CD4-positive, alpha-beta T cell treated with Interleukin-6 at 100 ng/mL for 8 hours (primary cell): ENCODE data around the gene BAG3.
"Not testable (repeated sequence)": the region's sequence is repeated elsewhere in the genome, so short reads cannot be mapped to it uniquely, and the experiment has no call there.

ENCODE experiments used
- DNase-seq: peaks from one replicate; pipeline ENCODE4 v3.0.0-alpha.2; 2020; ENCODE audit warnings: mixed read lengths, low spot score

BAG3 gene

GRCh38 chr10:119650692-119651513 is at the start of gene BAG3:
Gene BAG3, plus strand, starts transcription at chr10:119651380. Its CDS starts 296 bp downstream, at chr10:119651676.
- DNase-seq: peak; percentile 74

GRCh38 chr10:119602241-119603095 is 48.7 kb upstream of the BAG3 start:
- DNase-seq: peak; percentile 46

GRCh38 chr10:119604468-119604867 is 46.7 kb upstream of the BAG3 start:
- DNase-seq: no peak

- DNase-seq: peak; percentile 36
These were observed 42.6 kb upstream of the BAG3 start for GRCh38 chr10:119608316-119609155.

- no peak for DNase-seq
These were observed 41.7 kb upstream of the BAG3 start for GRCh38 chr10:119609516-119609915.

- DNase-seq: no peak
These were observed 39.7 kb upstream of the BAG3 start for GRCh38 chr10:119611433-119611832.

- DNase-seq: no peak
These were observed 37.4 kb upstream of the BAG3 start for GRCh38 chr10:119613741-119614140.

GRCh38 chr10:119614686-119615085 is 36.5 kb upstream of the BAG3 start:
- DNase-seq: no peak

GRCh38 chr10:119616882-119617570 is 34.2 kb upstream of the BAG3 start:
- DNase-seq: no peak

- DNase-seq: no peak
These were observed 32.0 kb upstream of the BAG3 start for GRCh38 chr10:119619215-119619614.

- not testable (repeated sequence) for DNase-seq
These were observed 31.4 kb upstream of the BAG3 start for GRCh38 chr10:119619811-119620210.

- no peak for DNase-seq
These were observed 30.7 kb upstream of the BAG3 start for GRCh38 chr10:119620241-119621077.

- no peak for DNase-seq
These were observed 30.1 kb upstream of the BAG3 start for GRCh38 chr10:119621078-119621384.

GRCh38 chr10:119625570-119626280 is 25.5 kb upstream of the BAG3 start:
- DNase-seq: no peak

GRCh38 chr10:119630300-119630699 is 20.9 kb upstream of the BAG3 start:
- DNase-seq: no peak

GRCh38 chr10:119633538-119634218 is 17.5 kb upstream of the BAG3 start:
- no peak for DNase-seq

GRCh38 chr10:119634219-119634544 is 17.0 kb upstream of the BAG3 start:
- DNase-seq: no peak

GRCh38 chr10:119637631-119638030 is 13.5 kb upstream of the BAG3 start:
- DNase-seq: no peak

GRCh38 chr10:119638982-119639381 is 12.2 kb upstream of the BAG3 start:
- DNase-seq: no peak

- DNase-seq: no peak
These were observed 10.8 kb upstream of the BAG3 start for GRCh38 chr10:119640384-119640783.
